ENCODE data around the gene ZNF667. TPM values are rescaled to one million over a fixed set of nuclear protein-coding genes. Genes with fewer than 3 reads are reported as not detected.

ZNF667 gene
- total and polyA plus RNA-seq, 4 donors: 0.31 to 1.7 (median 0.96) TPM

- H3K27me3 ChIP-seq (ENCODE audit: control insufficient read depth in 4 of 4, insufficient read depth in 4 of 4, low read length in 3 of 4): no peaks in the 10 kb centered on the region
- H3K4me3 ChIP-seq (ENCODE audit: low read depth in 1 of 3, low read length in 3 of 3): peak within 1 kb of the TSS; percentile 67 to 95 (median 80)
- H3K27ac ChIP-seq (ENCODE audit: low read depth in 1 of 2, low read length in 2 of 2): peak within 1 kb of the TSS; percentile 74 to 88
- peak; percentile 89 for DNase-seq (ENCODE audit: low spot score)
- peak within 1 kb of the TSS; percentile 60 to 85 for H3K9ac ChIP-seq (ENCODE audit: low read depth in 1 of 2, low read length in 2 of 2)
- peaks cover 0 to 9% (median 5%) of the 10 kb centered on the region in 4 donors for H3K4me1 ChIP-seq (ENCODE audit: control insufficient read depth in 4 of 4, insufficient read depth in 4 of 4, low read length in 3 of 4)
- WGBS: 3% methylated on average over 73 of the region's 73 CpGs
- TF ChIP-seq HNF4G (IDR thresholded peaks at IDR 0.05) (no peak), JUND (IDR thresholded peaks at IDR 0.05) (no peak), NR2F2 (IDR thresholded peaks at IDR 0.05) (no peak), FOXA1 (IDR thresholded peaks at IDR 0.05) (no peak), MAX (IDR thresholded peaks at IDR 0.05) (peak; percentile 60), EGR1 (IDR thresholded peaks at IDR 0.05; ENCODE audit: low read depth in 2 of 2) (no peak), CTCF (IDR thresholded peaks at IDR 0.05; ENCODE audit: low read depth, low read length, missing input control) (peak; percentile 42), ATF3 (IDR thresholded peaks at IDR 0.05) (no peak), YY1 (IDR thresholded peaks at IDR 0.05) (peak; percentile 97), TAF1 (conservative IDR thresholded peaks at IDR 0.05) (no peak), SP1 (IDR thresholded peaks at IDR 0.05) (peak; percentile 16), GABPA (IDR thresholded peaks at IDR 0.05 in 1 of 2, conservative IDR thresholded peaks at IDR 0.05 in 1 of 2) (peak in 1 of 2 donors; percentile 86), HNF4A (conservative IDR thresholded peaks at IDR 0.05) (no peak), REST (IDR thresholded peaks at IDR 0.05) (peak; percentile 30), ZBTB33 (IDR thresholded peaks at IDR 0.05) (peak; percentile 99), RAD21 (IDR thresholded peaks at IDR 0.05) (peak; percentile 36 to 44), FOXA2 (IDR thresholded peaks at IDR 0.05) (no peak)
- H3K36me3 ChIP-seq (ENCODE audit: control insufficient read depth in 4 of 4, insufficient read depth in 3 of 4, low read depth in 1 of 4, low read length in 3 of 4): peaks cover 3 to 39% (median 37%) of the 10 kb centered on the region in 4 donors
- peaks cover 7 to 64% (median 44%) of the 10 kb centered on the region in 4 donors for H3K9me3 ChIP-seq (ENCODE audit: control insufficient read depth in 4 of 4, low read length in 3 of 4)
Measured at GRCh38 chr19:56393119-56394012, 83.8 kb downstream of the ZNF667 start, which contains the start of gene ZNF582. ZNF582 (minus strand) TSS chr19:56393534; CDS start chr19:56391752, 1,782 bp downstream.

Other genes with a start within 250 kb of the ZNF667 start
- not detected for gene EDDM13, start 204.6 kb downstream of the ZNF667 start, total RNA-seq
- under 1 TPM in 1 of 2 donors, not detected in 1; 0.20 TPM for gene EDDM13, start 204.6 kb downstream of the ZNF667 start, polyA plus RNA-seq
- 1 to 10 TPM; 7.4 to 9.6 TPM for gene ZSCAN5A, start 162.5 kb downstream of the ZNF667 start, total RNA-seq
- gene ZSCAN5A, start 162.5 kb downstream of the ZNF667 start, polyA plus RNA-seq: 1 to 10 TPM; 2.2 to 2.7 TPM
- gene ZNF582, start 83.8 kb downstream of the ZNF667 start, total RNA-seq: 1 to 10 TPM; 1.3 to 2.1 TPM
- gene ZNF582, start 83.8 kb downstream of the ZNF667 start, polyA plus RNA-seq: 1 to 10 TPM; 1.3 to 1.5 TPM
- gene ZNF583, start 73.0 kb downstream of the ZNF667 start, total RNA-seq: 1 to 10 TPM; 2.3 to 2.5 TPM
- 1 to 10 TPM in 1 of 2 donors, under 1 TPM in 1; 0.75 to 1.5 TPM for gene ZNF583, start 73.0 kb downstream of the ZNF667 start, polyA plus RNA-seq
- gene ZNF471, start 30.5 kb upstream of the ZNF667 start, total RNA-seq: 1 to 10 TPM; 1.0 to 2.3 TPM
- gene ZNF471, start 30.5 kb upstream of the ZNF667 start, polyA plus RNA-seq: under 1 TPM; 0.77 to 0.89 TPM
- gene ZFP28, start 61.6 kb upstream of the ZNF667 start, total RNA-seq: 1 to 10 TPM; 1.2 to 1.3 TPM
- under 1 TPM; 0.47 TPM for gene ZFP28, start 61.6 kb upstream of the ZNF667 start, polyA plus RNA-seq
- gene ZNF470, start 90.1 kb upstream of the ZNF667 start, total RNA-seq: 1 to 10 TPM; 1.8 to 2.8 TPM
- 1 to 10 TPM in 1 of 2 donors, under 1 TPM in 1; 0.95 to 1.3 TPM for gene ZNF470, start 90.1 kb upstream of the ZNF667 start, polyA plus RNA-seq
- gene ZNF71, start 118.0 kb upstream of the ZNF667 start, total RNA-seq: 1 to 10 TPM; 2.2 to 3.4 TPM
- gene ZNF71, start 118.0 kb upstream of the ZNF667 start, polyA plus RNA-seq: 1 to 10 TPM in 1 of 2 donors, under 1 TPM in 1; 0.46 to 1.4 TPM
- gene SMIM17, start 165.8 kb upstream of the ZNF667 start, total RNA-seq: under 1 TPM in 1 of 2 donors, not detected in 1; 0.28 TPM
- gene SMIM17, start 165.8 kb upstream of the ZNF667 start, polyA plus RNA-seq: not detected
- gene ZNF835, start 194.4 kb upstream of the ZNF667 start, total RNA-seq: 1 to 10 TPM; 1.2 to 2.3 TPM
- under 1 TPM; 0.19 to 0.35 TPM for gene ZNF835, start 194.4 kb upstream of the ZNF667 start, polyA plus RNA-seq